Duodenal mucosa (tissue), 2 donors: Measurements from ENCODE around the gene GNAI2.

Experiments
- H3K27ac ChIP-seq: one replicate; pipeline ENCODE4 v1.7.0; 2013; ENCODE audit warnings: low read depth, low read length
- H3K27me3 ChIP-seq, 2 donors: one replicate each; pipeline ENCODE4 v1.7.0; 2013; ENCODE audit warnings: low read length in 2 of 2, control low read depth in 1 of 2; ENCODE audit not compliant: insufficient read depth in 2 of 2, control insufficient read depth in 1 of 2
- H3K36me3 ChIP-seq, 2 donors: one replicate each; pipeline ENCODE4 v1.7.0; 2013; ENCODE audit warnings: low read length in 2 of 2, control low read depth in 1 of 2; ENCODE audit not compliant: insufficient read depth in 2 of 2, control insufficient read depth in 1 of 2
- H3K4me1 ChIP-seq, 2 donors: one replicate each; pipeline ENCODE4 v1.7.0; 2013; ENCODE audit warnings: low read length in 2 of 2, control low read depth in 1 of 2; ENCODE audit not compliant: insufficient read depth in 2 of 2, control insufficient read depth in 1 of 2
- H3K4me3 ChIP-seq, 2 donors: one replicate each; pipeline ENCODE4 v1.7.0; 2013; ENCODE audit warnings: low read length in 2 of 2, low read depth in 1 of 2
- H3K9ac ChIP-seq, 2 donors: one replicate each; pipeline ENCODE4 v1.7.0; 2013; ENCODE audit warnings: low read length in 2 of 2, low read depth in 1 of 2
- H3K9me3 ChIP-seq, 2 donors: one replicate each; pipeline ENCODE4 v1.7.0; 2013; ENCODE audit warnings: low read length in 2 of 2, control low read depth in 1 of 2; ENCODE audit not compliant: control insufficient read depth in 1 of 2

The GNAI2 gene

DNA sequence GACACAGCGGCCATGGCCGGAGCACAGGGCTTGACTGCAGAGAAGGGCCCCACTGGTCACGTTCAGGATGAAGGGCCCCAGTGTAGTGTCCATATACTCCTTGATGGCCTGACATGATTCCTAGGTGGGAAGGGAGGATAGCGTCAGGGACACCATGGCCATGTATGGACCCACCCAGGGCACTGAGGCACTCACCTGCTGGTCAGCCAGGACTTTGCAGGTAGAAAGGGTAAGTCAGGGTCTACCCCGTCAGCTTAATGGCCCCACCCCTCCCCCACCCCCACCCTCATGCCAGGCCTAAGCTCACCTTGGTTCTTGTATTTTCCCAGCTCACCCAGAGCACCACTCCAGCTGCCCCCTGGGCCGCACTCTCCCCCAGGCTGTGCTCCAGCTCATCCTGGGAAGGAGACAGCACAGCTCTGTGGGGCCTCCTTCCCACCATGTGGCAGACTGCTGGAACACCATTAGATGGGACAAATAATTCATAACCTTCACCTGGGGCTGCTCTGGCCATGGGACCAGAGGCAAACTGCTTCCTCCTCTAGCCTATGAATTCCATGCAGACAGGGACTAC is 64.8 kb downstream of the GNAI2 start:
- peaks cover 31 to 39% of the 10 kb centered on the region in 2 donors for H3K4me1 ChIP-seq
- no peaks in the 10 kb centered on the region for H3K36me3 ChIP-seq
- no peaks in the 10 kb centered on the region for H3K27me3 ChIP-seq
- peak overlapping the region; percentile 75 to 76 for H3K9ac ChIP-seq
- peak overlapping the region; percentile 62 to 74 for H3K4me3 ChIP-seq
- H3K27ac ChIP-seq, result peak overlapping the region; percentile 85
- H3K9me3 ChIP-seq, result no peaks in the 10 kb centered on the region

- H3K27me3 ChIP-seq, result no peaks in the 10 kb centered on the region
- peak overlapping the region; percentile 62 for H3K27ac ChIP-seq
- no peaks in the 10 kb centered on the region for H3K36me3 ChIP-seq
- peak overlapping the region; percentile 35 to 36 for H3K4me3 ChIP-seq
- no peaks in the 10 kb centered on the region for H3K9me3 ChIP-seq
- H3K4me1 ChIP-seq, result peaks cover 31 to 38% of the 10 kb centered on the region in 2 donors
- peak overlapping the region in 1 of 2 donors; percentile 32 for H3K9ac ChIP-seq
These were observed 66.3 kb downstream of the GNAI2 start for GRCh38 chr3:50302095-50303012.

DNA sequence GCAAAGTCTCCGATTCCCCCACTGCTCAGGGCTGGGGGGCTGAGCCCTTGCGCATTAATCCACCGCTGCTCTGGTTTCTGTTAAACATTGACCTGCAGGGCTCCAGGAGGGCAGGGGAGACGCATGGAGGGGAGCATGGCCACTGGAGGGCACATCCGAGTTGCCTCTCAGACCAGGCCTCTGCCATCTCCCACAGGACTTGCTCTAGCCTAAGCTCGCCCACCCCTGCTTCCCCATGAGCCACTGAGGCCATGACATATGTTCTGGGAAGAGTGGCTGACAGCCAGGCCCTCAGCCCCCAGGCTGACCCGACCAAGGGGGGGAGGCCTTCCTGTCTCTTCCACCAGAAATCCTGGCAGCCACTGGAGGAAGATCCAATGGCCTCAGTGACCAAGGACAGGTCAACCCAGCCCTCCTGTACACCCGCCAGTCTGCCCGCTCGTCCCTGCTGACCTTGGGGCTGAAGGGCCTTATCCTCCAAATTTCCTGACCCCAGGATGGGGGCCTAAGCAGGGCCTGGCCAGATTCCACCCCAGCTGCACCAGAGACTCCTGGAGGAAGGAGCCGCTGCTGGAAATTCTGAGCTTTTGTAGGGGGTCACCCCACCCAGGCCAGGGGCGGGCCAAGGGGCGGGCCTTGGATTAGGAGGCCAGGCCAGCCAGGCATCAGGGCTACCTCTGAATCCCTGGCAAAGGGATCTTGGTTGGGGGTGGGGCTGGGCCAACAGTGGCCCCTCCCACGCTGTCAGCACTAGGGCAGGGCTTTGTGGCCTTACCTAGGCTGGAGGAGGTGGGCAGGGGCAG is 67.2 kb downstream of the GNAI2 start, which contains the start of gene HYAL1:
HYAL1 (minus strand) TSS at position 562 of the 803 bp plus-strand sequence. CDS start 618 bp downstream, outside the sequence.
- no peaks in the 10 kb centered on the region for H3K27me3 ChIP-seq
- H3K27ac ChIP-seq, result peak within 1 kb of the TSS; percentile 62
- no peaks in the 10 kb centered on the region for H3K36me3 ChIP-seq
- peak within 1 kb of the TSS; percentile 18 to 32 for H3K9ac ChIP-seq
- H3K4me1 ChIP-seq, result peaks cover 25 to 34% of the 10 kb centered on the region in 2 donors
- peak within 1 kb of the TSS; percentile 35 to 36 for H3K4me3 ChIP-seq
- H3K9me3 ChIP-seq, result no peaks in the 10 kb centered on the region

GRCh38 chr3:50304601-50305000 is 68.6 kb downstream of the GNAI2 start:
- Histone ChIP-seq H3K4me3 (no peak overlapping the region), H3K27me3 (no peaks in the 10 kb centered on the region), H3K36me3 (no peaks in the 10 kb centered on the region), H3K9me3 (no peaks in the 10 kb centered on the region), H3K4me1 (peaks cover 17 to 26% of the 10 kb centered on the region in 2 donors), H3K9ac (no peak overlapping the region), H3K27ac (no peak overlapping the region)
